Activated B cell treated with CpG ODN at 0.5 μM for 24 hours (primary cell): ENCODE results near the gene DPM3. TPM values are rescaled to one million over a fixed set of nuclear protein-coding genes. Genes with fewer than 3 reads are reported as not detected.

Experiments
- ATAC-seq: fragments of 200-7000 bp; cut with Tn5 transposase; one replicate; pipeline ENCODE4 v1.10.0; 2021; ENCODE audit warnings: low read depth, mild to moderate bottlenecking, moderate library complexity
- CTCF ChIA-PET: fragments of 350-600 bp; sonication (Branson Sonifier 250); formaldehyde crosslinking; loops from one replicate; lab custom pipeline; 2021; ENCODE audit warnings: antibody characterized with exemption; lab: Charles Lee
- POLR2A ChIA-PET: fragments of 350-600 bp; sonication (Branson Sonifier 250); formaldehyde crosslinking; loops from one replicate; lab custom pipeline; 2021; ENCODE audit warnings: antibody characterized with exemption; lab: Charles Lee
- DNase-seq: peaks from one replicate; pipeline ENCODE4 v3.0.0; 2022
- H3K27ac Mint-ChIP-seq: one replicate; pipeline ENCODE4 v1.8.0; 2020; ENCODE audit warnings: mixed read lengths
- H3K27me3 Mint-ChIP-seq: one replicate; pipeline ENCODE4 v1.8.0; 2021; ENCODE audit warnings: mixed read lengths
- H3K36me3 Mint-ChIP-seq: one replicate; pipeline ENCODE4 v1.8.0; 2021; ENCODE audit warnings: low read depth, mixed read lengths
- H3K4me1 Mint-ChIP-seq: one replicate; pipeline ENCODE4 v1.8.0; 2021; ENCODE audit warnings: mixed read lengths
- H3K4me3 Mint-ChIP-seq: one replicate; pipeline ENCODE4 v1.8.0; 2020; ENCODE audit warnings: mild to moderate bottlenecking, mixed read lengths
- H3K9me3 Mint-ChIP-seq: one replicate; pipeline ENCODE4 v1.8.0; 2020; ENCODE audit warnings: mixed read lengths
- CTCF ChIP-seq: fragments of 200-600 bp; IDR thresholded peaks from one replicate; pipeline ENCODE4 v1.8.0; 2022; ENCODE audit warnings: antibody characterized with exemption, mild to moderate bottlenecking
- intact Hi-C: fragments of 100-400 bp; cut with micrococcal nuclease; formaldehyde crosslinking; loops from one replicate; pipeline ENCODE4 v1.15.1; 2024
- total RNA-seq: library from RNA; stranded (reverse); gene quantifications from 2 replicates; pipeline ENCODE4 v1.2.3, GENCODE V29; 2022

The DPM3 gene
- total RNA-seq, 1 donor from 2014 or later = 33.2 TPM

GRCh38 chr1:155125946-155126555, 14.3 kb downstream of the DPM3 start:
- Mint-ChIP-seq H3K4me3 (no peak overlapping the region), H3K9me3 (no peaks in the 10 kb centered on the region), H3K36me3 (no peaks in the 10 kb centered on the region), H3K4me1 (peaks cover 30% of the 10 kb centered on the region), H3K27me3 (peaks cover 43% of the 10 kb centered on the region), H3K27ac (no peak overlapping the region)
- intact Hi-C loops = loop anchor here (5.0 kb wide), 1 partner anchor 34 kb away; no protein-coding TSS in a partner anchor
- POLR2A ChIA-PET = interaction anchor here (2.1 kb wide), 1 partner anchor 41 kb away, joined by 6 read pairs; no protein-coding TSS in a partner anchor
- DNase-seq = no peak
- CTCF ChIA-PET = interaction anchor here (1.2 kb wide), 1 partner anchor 47 kb away, joined by 4 read pairs; the partner anchor contains the start of gene KRTCAP2
- ATAC-seq = no peak
- TF ChIP-seq CTCF = no peak

- no peak overlapping the region for H3K27ac Mint-ChIP-seq
- intact Hi-C loops = loop anchor here (5.0 kb wide), 1 partner anchor 33 kb away; no protein-coding TSS in a partner anchor
- no peaks in the 10 kb centered on the region for H3K36me3 Mint-ChIP-seq
- ATAC-seq (no peak), DNase-seq (no peak)
- peaks cover 40% of the 10 kb centered on the region for H3K27me3 Mint-ChIP-seq
- TF ChIP-seq CTCF = no peak
- ChIA-PET POLR2A (interaction anchor here (1.8 to 2.1 kb wide), 2 partner anchors 10 to 42 kb away, joined by 5 to 6 read pairs; no protein-coding TSS in a partner anchor), CTCF (interaction anchor here (1.2 kb wide), 1 partner anchor 48 kb away, joined by 4 read pairs; the partner anchor contains the start of gene KRTCAP2)
- H3K9me3 Mint-ChIP-seq = no peaks in the 10 kb centered on the region
- peaks cover 30% of the 10 kb centered on the region for H3K4me1 Mint-ChIP-seq
- no peak overlapping the region for H3K4me3 Mint-ChIP-seq
These were observed 14.8 kb downstream of the DPM3 start for GRCh38 chr1:155125511-155125945.

GRCh38 chr1:155124503-155125463, 15.5 kb downstream of the DPM3 start:
- Mint-ChIP-seq H3K9me3 (no peaks in the 10 kb centered on the region), H3K36me3 (no peaks in the 10 kb centered on the region), H3K4me1 (peaks cover 30% of the 10 kb centered on the region), H3K4me3 (no peak overlapping the region), H3K27me3 (peaks cover 39% of the 10 kb centered on the region), H3K27ac (no peak overlapping the region)
- ATAC-seq = no peak
- ChIA-PET CTCF (interaction anchor here (1.2 kb wide), 1 partner anchor 48 kb away, joined by 4 read pairs; the partner anchor contains the start of gene KRTCAP2), POLR2A (interaction anchor here (1.8 to 2.1 kb wide), 2 partner anchors 10 to 42 kb away, joined by 5 to 6 read pairs; no protein-coding TSS in a partner anchor)
- intact Hi-C loops = loop anchor here (5.0 kb wide), 1 partner anchor 32 kb away; no protein-coding TSS in a partner anchor
- TF ChIP-seq CTCF = no peak
- no peak for DNase-seq

- Mint-ChIP-seq H3K36me3 (no peaks in the 10 kb centered on the region), H3K4me3 (no peak overlapping the region), H3K9me3 (no peaks in the 10 kb centered on the region), H3K27ac (no peak overlapping the region), H3K4me1 (peaks cover 23% of the 10 kb centered on the region), H3K27me3 (peaks cover 34% of the 10 kb centered on the region)
- intact Hi-C loops = no loop called here
- DNase-seq = no peak
- no peak for ATAC-seq
- ChIA-PET POLR2A (interaction anchor here (1.8 kb wide), 1 partner anchor 11 kb away, joined by 5 read pairs; no protein-coding TSS in a partner anchor), CTCF (no interaction called here)
- no peak for TF ChIP-seq CTCF
These were observed 16.5 kb downstream of the DPM3 start for GRCh38 chr1:155123801-155124200.
